GM21526 (cell line): ENCODE data around the gene BIRC6.

Experiments
- ATAC-seq: cut with Tn5 transposase; IDR thresholded peaks from one replicate; pipeline ENCODE4 v1.9.1; 2021; ENCODE audit warnings: moderate library complexity; ENCODE audit not compliant: unreplicated experiment, low FRiP score

The BIRC6 gene

DNA sequence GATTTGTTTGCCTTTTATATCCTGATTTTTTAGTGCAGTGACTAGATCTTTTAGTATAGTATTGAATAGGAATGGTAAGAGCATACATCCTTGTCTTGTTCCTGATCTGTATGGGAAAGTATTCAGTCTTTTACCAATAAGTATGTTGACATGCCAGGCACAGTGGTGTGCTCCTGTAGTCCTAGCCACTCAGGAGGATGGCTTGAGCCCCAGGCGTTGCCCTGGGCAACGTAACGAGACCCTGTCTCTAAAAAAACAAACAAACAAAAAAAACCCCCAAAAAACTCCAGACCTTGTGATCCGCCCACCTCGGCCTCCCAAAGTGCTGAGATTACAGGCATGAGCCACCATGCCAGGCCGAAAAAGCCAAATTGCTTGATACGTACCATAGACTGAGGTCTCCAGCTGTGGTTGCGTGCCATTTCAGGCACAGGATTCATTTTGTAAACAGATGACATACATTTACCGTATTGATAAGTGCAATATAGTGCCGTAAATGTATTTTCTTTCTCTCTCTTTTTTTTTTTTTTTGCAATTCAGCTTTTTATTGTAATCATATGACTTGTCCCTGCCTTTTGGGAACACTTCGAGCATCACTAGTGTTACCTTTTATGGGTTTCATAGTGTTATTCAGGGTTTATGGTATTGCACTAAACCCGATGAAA lies 18.5 kb downstream of the BIRC6 start:
- ATAC-seq, result no peak

DNA sequence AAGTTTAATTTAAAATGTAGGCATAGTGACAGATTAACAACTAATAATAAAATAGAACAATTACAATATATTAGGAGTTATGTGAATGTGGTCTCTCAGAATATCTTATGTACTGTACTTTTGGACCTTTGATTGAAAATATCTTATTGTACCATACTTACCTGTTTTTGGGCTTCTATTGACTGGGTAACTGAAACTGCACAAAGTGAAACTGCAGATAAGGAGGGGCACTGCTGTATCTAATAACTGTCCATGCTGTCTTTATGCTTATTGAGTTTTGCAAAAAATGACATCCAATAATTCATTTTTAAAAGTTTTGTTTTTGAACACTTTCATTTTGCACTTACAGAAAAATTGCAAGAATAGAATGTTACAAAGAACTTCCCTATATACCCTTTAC lies 19.9 kb downstream of the BIRC6 start:
- no peak for ATAC-seq

DNA sequence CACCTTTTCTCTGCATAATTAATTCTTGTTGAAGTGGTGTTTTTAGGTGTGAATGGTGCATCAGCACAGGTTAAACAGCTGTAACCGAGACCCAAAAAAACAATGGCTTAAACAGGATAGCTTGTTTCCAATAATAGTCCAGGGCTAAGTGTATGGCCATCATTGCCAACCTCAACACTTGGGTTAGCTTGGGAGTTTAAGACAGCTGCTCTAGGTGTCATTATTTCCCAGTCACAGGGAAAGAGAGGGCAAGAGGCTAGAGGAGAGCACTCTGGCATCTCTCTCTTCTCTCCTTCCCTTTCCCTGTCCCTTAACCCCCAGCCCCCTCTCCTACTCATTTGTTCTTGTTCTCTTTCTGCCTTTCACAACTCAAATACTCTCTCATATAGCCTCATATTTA lies 21.1 kb downstream of the BIRC6 start:
- no peak for ATAC-seq

DNA sequence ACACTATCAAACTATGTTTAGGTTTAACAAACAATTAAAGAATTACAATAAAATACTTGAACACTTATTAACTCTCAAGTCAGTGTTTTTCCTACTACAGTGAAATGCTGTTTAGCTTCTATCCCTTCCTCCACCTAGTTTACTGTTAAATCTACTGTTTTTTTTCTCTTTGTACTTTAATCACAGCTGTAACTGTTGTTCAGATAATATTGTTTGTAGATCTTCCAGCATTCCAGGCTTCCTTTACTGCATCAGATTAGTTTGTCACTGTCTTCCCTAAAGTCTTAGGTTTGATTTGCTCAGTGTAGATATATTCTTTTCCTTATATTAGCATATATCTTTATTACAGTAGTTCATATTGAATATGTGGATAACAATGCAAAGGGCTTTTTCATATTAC lies 22.5 kb downstream of the BIRC6 start:
- no peak for ATAC-seq

DNA sequence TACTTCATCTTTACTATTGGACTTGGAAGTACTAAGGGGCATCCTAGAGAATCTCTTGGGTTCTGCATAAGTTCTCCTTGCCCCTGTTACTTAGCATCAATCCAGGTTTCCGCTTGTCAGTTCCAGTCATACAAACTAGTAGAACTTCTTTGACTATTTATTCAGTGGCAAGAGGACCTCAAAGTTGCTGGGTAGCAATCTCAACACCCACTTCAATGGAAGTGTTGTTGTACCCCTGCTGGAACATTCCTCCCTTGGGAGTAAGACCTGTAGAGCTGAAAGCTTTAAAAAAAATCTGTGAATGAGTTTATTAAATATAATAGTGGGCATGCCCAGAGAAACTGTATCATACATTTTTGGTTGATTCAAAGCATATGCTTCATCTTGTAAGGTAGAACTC lies 27.0 kb downstream of the BIRC6 start:
- no peak for ATAC-seq

DNA sequence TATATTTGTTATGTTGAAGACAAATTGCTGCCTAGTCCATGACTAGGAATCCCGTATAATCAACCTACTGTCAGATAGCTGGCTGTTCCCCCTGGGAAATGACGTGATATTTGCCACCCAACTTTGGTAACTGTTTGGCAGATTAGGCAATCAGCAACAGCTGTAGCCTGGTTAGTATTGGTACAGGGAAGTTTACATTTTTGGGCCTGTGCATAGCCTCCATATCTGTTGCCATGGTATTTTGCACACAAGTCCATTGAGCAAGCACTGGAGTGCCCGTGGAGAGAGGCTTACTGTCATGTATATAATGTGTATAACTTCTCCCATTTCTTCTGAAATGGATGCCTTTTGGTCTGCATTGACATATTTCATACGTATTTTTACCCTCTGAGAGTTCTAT lies 27.7 kb downstream of the BIRC6 start:
- no peak for ATAC-seq

DNA sequence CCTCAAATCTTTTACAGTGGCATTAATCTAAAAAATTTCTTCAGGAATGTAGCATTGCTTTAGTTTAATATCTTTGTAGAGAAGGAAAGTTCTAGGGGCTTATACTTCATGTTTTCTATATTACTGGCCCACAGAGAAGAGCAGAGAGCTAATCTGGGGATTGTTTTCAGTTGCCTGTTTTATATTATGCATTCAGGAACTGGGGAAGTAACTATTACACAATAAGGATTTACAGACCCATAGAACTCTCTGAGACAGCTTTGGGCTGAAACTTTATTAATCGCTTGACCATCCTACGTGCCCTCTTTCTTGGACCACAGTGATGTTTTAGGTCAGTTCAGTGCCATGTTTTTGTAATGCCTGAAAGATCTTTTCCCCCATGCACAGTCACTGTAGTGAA lies 29.9 kb downstream of the BIRC6 start:
- no peak for ATAC-seq

DNA sequence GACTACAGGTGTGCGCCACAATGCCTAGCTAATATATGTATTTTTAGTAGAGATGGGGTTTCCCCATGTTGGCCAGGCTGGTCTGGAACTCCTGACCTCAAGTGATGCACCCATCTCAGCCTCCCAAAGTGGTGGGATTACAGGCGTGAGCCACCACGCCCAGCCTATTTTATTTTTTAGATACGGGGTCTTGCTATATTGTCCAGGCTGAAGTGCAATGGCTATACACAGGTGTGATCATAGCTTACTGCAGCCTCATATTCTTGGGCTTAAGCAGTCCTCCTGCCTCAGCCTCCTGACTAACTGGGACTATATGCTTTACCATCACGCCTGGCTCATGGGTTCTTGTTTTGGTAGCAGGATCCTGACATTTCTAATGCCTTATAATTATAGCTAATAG lies 42.4 kb downstream of the BIRC6 start:
- ATAC-seq, result no peak

GRCh38 chr2:32402091-32402490 lies 45.3 kb downstream of the BIRC6 start:
- no peak for ATAC-seq

GRCh38 chr2:32403782-32404181 lies 47.0 kb downstream of the BIRC6 start:
- ATAC-seq, result no peak

GRCh38 chr2:32404691-32405090 lies 47.9 kb downstream of the BIRC6 start:
- no peak for ATAC-seq

- ATAC-seq, result no peak
Observed at GRCh38 chr2:32416519-32416918, 59.7 kb downstream of the BIRC6 start.

DNA sequence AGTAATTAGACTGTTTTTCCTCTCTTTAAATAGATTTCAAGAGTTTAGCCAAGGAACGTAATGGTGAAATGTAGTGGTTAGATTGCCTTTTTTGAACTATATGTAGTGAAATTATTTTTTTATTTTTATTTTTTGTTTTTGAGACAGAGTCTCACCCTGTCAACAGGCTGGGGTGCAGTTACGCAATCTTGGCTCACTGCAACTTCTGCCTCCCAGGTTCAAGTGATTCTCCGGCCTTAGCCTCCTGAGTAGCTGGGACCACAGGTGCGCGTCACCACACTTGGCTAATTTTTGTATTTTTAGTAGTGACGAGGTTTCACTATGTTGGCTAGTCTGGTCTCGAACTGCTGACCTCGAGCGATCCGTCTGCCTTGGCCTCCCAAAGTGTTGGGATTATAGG lies 60.8 kb downstream of the BIRC6 start:
- no peak for ATAC-seq

GRCh38 chr2:32418778-32419177 lies 62.0 kb downstream of the BIRC6 start:
- no peak for ATAC-seq

DNA sequence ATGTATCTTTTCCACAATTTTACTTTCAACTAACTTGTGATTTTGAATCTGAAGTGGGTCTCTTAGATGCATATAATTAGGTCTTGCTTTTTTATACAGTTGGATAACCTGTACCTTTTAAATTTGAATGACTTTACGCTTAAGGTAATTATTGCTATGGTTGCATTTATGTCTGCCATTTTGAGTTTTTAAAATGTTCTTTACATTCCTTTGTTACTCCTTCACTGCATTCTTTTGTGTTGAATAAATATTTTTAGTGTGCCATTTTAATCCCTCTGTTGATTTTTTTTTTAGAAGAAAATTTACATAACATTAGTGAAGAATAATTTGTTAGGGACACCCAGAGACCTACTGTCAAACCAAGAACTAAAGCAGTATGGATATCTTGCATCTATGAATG lies 65.3 kb downstream of the BIRC6 start:
- ATAC-seq, result no peak

GRCh38 chr2:32423536-32423935 lies 66.7 kb downstream of the BIRC6 start:
- ATAC-seq, result no peak

DNA sequence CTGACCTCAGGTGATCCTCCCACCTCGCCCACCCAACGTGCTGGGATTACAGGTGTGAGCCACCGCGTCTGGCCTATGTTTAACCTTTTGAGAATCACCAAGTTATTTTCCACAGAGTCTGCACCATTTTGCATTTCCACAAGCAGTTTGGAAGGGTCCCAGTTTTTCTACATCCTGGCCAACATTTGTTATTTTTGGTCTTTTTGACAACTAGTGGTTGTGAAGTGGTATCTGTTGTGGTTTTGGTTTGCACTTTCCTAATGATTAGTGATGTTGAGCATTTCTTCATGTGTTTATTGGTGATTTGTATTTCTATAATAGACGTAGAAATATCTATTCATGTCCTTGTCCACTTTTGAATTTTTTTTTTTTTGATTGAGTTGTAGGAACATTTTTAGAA lies 67.9 kb downstream of the BIRC6 start:
- no peak for ATAC-seq

DNA sequence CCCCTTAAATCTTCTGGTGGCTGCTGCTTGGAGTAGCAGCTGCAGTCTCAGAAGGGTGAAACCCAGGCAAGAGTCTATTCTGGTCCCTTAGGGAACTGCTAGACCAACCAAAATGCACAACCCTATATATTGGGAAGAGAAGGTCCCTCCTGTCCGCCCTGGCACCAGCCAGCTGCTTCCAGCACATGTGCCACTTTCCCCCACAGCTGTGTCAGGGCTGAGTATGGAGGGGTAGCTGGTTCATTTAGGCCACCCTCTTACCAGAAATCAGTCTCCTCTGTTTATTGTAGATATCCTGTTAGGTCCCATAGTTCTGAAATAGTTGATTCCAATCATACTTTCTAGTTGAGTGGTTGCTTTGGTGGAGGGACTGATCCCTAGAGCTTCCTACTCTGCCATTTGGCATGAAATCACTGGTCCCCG lies 68.9 kb downstream of the BIRC6 start:
- no peak for ATAC-seq

DNA sequence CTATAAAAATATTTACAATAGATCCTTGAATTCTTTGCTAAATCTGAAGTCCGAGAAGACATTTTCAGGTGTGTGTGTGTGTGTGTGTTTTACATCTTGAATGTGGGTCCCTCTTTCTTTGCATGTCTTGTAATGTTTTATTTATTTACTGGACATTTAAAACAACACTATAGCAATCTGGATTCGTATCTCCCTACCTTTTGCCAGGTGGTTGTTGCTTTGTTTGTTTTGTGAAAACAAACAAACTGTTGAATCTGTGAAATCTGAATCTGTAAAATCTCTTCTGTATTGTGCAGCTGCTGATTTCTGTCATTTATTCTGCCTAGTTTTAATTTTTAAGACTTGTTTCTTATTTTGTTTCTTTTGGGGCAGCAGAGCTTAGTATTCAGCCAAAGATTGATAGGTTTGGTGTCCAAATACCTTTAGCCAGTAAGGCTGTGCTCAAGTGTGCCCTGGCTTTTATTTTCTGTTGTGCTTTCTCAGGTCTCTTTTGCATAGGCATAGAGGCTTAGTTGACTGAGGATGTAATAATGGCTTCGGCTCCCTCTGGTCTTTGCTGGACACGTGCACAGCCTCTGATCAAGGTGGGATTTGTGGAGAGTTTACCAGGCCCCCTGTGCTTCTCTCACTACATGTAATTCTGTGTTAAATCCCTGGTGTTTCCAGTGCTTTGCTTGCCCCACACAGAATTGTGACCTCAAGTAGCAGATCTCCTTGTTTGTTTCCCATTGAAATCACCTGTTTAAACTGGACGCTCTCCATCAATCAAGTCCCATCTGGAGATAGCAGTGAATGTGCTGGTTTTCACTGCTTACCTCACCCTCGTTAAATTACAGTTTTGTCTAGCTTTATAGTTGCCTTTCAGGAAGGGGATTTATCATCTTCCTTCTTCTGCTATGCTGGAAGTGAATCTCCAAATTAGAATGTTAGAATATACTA lies 71.1 kb downstream of the BIRC6 start:
- no peak for ATAC-seq

DNA sequence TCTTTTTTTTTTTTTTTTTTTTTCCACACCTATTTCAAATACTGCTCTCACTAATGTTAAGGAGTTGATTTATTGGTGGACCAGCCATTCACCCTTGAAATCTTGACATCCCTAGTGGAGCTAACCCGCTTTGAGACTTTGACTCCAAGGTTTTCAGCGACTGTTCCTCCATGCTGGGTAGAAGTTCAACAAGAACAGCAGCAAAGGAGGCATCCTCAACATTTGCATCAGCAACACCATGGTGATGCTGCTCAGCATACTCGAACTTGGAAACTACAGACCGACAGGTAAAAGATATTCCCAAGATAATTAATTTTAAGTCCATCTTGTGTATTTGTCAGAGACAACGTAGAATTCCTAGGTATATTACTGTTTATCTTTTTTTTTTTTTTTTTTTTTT lies 74.0 kb downstream of the BIRC6 start:
- no peak for ATAC-seq

DNA sequence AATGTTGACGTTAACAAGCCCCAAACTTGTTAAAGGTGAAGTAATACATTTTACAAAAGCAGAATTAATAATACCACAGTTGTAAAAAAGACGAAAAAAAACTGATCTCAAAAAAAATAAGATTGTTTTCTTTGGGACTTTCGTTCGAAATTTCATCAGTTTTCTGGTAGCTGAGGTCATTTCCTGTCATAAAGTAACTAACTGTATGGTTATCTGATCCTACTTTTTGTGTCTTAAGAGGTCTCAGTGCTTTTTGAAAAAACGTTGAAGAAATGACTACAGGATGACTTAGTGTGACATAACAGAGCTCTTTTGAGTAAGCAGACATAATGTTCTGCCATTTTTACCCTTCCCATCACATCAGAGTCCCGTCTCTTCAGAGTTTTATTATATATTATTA lies 79.3 kb downstream of the BIRC6 start:
- ATAC-seq, result no peak

DNA sequence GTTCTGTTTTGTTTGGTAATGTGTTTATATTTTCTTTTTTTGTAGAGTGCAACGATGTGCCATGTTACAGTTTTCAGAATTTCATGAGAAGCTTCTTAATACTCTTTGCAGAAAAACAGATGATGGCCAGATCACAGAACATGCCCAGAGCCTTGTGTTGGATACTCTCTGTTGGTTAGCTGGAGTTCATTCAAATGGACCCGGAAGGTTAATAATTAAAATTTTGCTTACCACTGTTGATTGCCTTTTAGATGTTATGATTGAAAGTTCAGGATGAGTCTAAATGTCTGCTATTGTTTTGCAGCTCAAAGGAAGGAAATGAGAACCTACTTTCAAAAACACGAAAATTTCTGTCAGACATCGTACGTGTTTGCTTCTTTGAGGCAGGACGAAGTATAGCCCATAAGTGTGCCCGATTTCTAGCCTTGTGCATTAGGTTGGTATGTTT lies 85.2 kb downstream of the BIRC6 start:
- ATAC-seq, result no peak
